ENCODE data around the gene PCCB. TPM values are rescaled to one million over a fixed set of nuclear protein-coding genes. Genes with fewer than 3 reads are reported as not detected.
"Not testable (repeated sequence)": the region's sequence is repeated elsewhere in the genome, so short reads cannot be mapped to it uniquely, and the experiment has no call there.

PCCB gene
- total RNA-seq, 4 donors from 2014 or later = 31.2 to 95.8 (median 60.3) TPM

DNA sequence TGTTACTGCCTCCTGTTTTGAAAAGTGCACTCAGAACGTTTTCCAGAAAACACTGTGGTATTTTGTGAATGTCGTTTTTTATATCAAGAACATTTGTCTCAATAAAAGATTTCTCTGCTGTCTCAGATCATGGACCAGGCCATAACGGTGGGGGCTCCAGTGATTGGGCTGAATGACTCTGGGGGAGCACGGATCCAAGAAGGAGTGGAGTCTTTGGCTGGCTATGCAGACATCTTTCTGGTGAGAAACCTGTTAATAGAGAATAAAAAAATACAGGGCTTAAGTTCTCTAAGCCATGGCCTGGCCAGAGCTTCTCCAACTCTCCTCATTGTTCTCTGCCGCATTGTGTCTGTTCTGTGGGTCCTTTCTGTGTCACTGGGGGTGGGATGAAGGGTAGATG is 11.7 kb downstream of the PCCB start:
- DNase-seq = no peak
- Histone ChIP-seq H3K36me3 (peaks cover 18 to 28% of the 10 kb centered on the region in 2 donors), H3K27ac (no peak overlapping the region), H3K4me3 (replicated peaks in 1 of 3) (no peak overlapping the region), H3K4me1 (no peaks in the 10 kb centered on the region), H3K9me3 (no peaks in the 10 kb centered on the region), H3K27me3 (no peaks in the 10 kb centered on the region)
- intact Hi-C loops (cut with DNase I) = no loop called here
- no peak for TF ChIP-seq POLR2A (IDR thresholded peaks at IDR 0.05)
- TF ChIP-seq, protein P1, sequence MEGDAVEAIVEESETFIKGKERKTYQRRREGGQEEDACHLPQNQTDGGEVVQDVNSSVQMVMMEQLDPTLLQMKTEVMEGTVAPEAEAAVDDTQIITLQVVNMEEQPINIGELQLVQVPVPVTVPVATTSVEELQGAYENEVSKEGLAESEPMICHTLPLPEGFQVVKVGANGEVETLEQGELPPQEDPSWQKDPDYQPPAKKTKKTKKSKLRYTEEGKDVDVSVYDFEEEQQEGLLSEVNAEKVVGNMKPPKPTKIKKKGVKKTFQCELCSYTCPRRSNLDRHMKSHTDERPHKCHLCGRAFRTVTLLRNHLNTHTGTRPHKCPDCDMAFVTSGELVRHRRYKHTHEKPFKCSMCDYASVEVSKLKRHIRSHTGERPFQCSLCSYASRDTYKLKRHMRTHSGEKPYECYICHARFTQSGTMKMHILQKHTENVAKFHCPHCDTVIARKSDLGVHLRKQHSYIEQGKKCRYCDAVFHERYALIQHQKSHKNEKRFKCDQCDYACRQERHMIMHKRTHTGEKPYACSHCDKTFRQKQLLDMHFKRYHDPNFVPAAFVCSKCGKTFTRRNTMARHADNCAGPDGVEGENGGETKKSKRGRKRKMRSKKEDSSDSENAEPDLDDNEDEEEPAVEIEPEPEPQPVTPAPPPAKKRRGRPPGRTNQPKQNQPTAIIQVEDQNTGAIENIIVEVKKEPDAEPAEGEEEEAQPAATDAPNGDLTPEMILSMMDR (IDR thresholded peaks at IDR 0.05) = no peak
- 82 to 89% methylated on average over 5 of the region's 5 CpGs for WGBS, 2 donors

DNA sequence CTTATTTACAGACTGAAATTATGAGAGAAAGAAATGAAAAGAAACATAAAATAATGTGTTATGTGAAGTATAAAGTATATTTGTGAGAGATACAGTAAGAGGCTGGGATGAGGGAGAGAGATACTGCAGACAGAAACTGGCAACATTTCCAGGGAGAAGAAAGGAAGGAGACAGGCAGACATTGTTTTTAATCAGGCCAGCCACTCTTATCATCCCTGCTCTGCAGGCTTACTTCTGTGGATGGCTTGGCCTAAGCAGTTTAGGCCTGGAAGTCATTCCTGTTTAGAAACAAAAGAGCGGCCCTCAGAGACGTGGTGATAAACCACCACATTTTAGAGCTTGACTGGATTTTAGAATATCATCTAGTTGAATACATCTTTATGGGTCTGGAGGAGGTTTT is 12.4 kb downstream of the PCCB start:
- 92 to 98% methylated on average over 2 of the region's 2 CpGs for WGBS, 2 donors
- TF ChIP-seq, protein P1 (IDR thresholded peaks at IDR 0.05) = no peak
- TF ChIP-seq POLR2A (IDR thresholded peaks at IDR 0.05) = no peak
- H3K4me3 ChIP-seq (replicated peaks in 1 of 3) = no peak overlapping the region
- no peaks in the 10 kb centered on the region for H3K9me3 ChIP-seq
- H3K27me3 ChIP-seq = no peaks in the 10 kb centered on the region
- intact Hi-C loops (cut with DNase I) = no loop called here
- H3K4me1 ChIP-seq = no peaks in the 10 kb centered on the region
- H3K27ac ChIP-seq = no peak overlapping the region
- no peak for DNase-seq
- H3K36me3 ChIP-seq = peaks cover 16 to 22% of the 10 kb centered on the region in 2 donors

GRCh38 chr3:136263251-136263650 is 13.1 kb downstream of the PCCB start:
- Histone ChIP-seq H3K27me3 (no peaks in the 10 kb centered on the region), H3K27ac (no peak overlapping the region), H3K4me3 (replicated peaks in 1 of 3) (no peak overlapping the region), H3K9me3 (no peaks in the 10 kb centered on the region), H3K4me1 (no peaks in the 10 kb centered on the region), H3K36me3 (peaks cover 15 to 22% of the 10 kb centered on the region in 2 donors)
- intact Hi-C loops (cut with DNase I) = no loop called here
- 96 to 98% methylated on average over 7 of the region's 7 CpGs for WGBS, 2 donors
- no peak for DNase-seq
- no peak for TF ChIP-seq POLR2A (IDR thresholded peaks at IDR 0.05)
- TF ChIP-seq, protein P1 (IDR thresholded peaks at IDR 0.05) = no peak

DNA sequence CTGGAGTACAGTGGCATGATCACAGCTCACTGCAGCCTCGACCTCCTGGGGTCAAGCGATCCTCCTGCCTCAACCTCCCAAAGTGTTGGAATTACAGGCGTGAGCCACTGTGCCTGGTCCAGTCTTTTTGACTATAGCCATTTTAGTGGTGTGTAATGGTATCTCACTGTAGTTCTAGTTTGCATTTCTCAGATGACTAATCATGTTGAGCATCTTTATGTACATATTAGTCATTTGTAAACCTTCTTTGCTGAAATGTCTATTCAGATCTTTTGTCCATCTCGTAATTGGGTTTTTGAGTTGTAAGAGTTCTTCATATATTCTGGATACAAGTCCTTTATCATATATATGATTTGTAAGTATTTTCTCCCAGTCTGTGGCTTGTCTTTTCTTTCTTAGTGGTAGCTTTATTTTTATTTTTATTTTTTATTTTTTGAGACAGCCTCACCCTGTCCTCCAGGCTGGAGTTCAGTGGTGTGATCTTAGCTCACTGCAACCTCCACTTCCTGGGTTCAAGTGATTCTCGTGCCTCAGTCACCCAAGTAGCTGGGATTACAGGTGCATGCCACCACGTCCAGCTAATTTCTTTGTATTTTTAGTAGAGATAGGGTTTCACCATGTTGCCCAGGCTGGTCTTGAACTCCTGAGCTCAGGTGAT is 16.5 kb downstream of the PCCB start:
- H3K27ac ChIP-seq; intact Hi-C loops (cut with DNase I); H3K36me3 ChIP-seq; H3K4me3 ChIP-seq (replicated peaks in 1 of 3); H3K27me3 ChIP-seq; DNase-seq; H3K4me1 ChIP-seq; H3K9me3 ChIP-seq: not testable (repeated sequence)
- WGBS, 2 donors = 92 to 95% methylated on average over 6 of the region's 6 CpGs

DNA sequence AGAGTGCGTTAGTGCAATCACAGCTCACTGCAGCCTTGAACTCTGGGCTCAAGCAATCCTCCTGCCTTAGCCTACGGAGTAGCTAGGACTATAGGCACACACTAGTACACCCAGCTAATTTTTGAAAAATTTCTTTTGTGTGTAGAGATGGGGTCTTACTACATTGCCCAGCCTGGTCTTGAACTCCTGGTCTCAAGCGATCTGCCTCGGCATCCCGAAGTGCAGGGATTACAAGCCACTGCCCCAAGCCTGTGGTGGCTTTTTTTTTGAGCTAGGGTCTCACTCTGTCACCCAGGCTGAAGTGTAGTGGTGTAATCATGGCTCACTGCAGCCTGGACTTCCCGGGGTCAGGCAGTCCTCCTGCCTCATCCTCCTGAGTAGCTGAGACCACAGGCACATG is 17.1 kb downstream of the PCCB start:
- 93 to 100% methylated on average over 5 to 6 of the region's 6 CpGs for WGBS, 2 donors
- no peaks in the 10 kb centered on the region for H3K9me3 ChIP-seq
- H3K27ac ChIP-seq = no peak overlapping the region
- H3K4me1 ChIP-seq = no peaks in the 10 kb centered on the region
- TF ChIP-seq, protein P1 (IDR thresholded peaks at IDR 0.05) = no peak
- no peak for TF ChIP-seq POLR2A (IDR thresholded peaks at IDR 0.05)
- H3K4me3 ChIP-seq (replicated peaks in 1 of 3) = no peak overlapping the region
- H3K36me3 ChIP-seq = peaks cover 0 to under 1% of the 10 kb centered on the region in 2 donors
- no peak for DNase-seq
- H3K27me3 ChIP-seq = no peaks in the 10 kb centered on the region
- intact Hi-C loops (cut with DNase I) = no loop called here

All from thyroid gland (tissue), 4 donors.